Measurements from ENCODE around the gene PRM3.

PRM3 gene

GRCh38 chr16:11258553-11259492, 14.6 kb downstream of the PRM3 start:
- DNase-seq = peak; percentile 73

GRCh38 chr16:11257131-11257938, 16.1 kb downstream of the PRM3 start:
- peak; percentile 84 for DNase-seq

GRCh38 chr16:11256661-11257130, 16.7 kb downstream of the PRM3 start:
- DNase-seq = peak; percentile 81

GRCh38 chr16:11255737-11256660, 17.4 kb downstream of the PRM3 start, which contains the start of gene SOCS1:
TSS of gene SOCS1 (minus strand) at chr16:11256204. CDS start at chr16:11255478, 726 bp downstream.
- DNase-seq = peak; percentile 96

- DNase-seq = peak; percentile 86
Measured at GRCh38 chr16:11254913-11255736, 18.3 kb downstream of the PRM3 start.

- peak; percentile 69 for DNase-seq
Measured at GRCh38 chr16:11253995-11254912, 19.2 kb downstream of the PRM3 start.

GRCh38 chr16:11253009-11253994, 20.1 kb downstream of the PRM3 start:
- DNase-seq = peak; percentile 79

GRCh38 chr16:11252482-11252931, 20.9 kb downstream of the PRM3 start:
- no peak for DNase-seq

GRCh38 chr16:11251525-11252481, 21.6 kb downstream of the PRM3 start:
- peak; percentile 90 for DNase-seq

- no peak for DNase-seq
Measured at GRCh38 chr16:11250786-11251524, 22.5 kb downstream of the PRM3 start.

GRCh38 chr16:11250091-11250785, 23.2 kb downstream of the PRM3 start:
- no peak for DNase-seq

GRCh38 chr16:11249233-11250061, 24.0 kb downstream of the PRM3 start:
- DNase-seq = no peak

- no peak for DNase-seq
Measured at GRCh38 chr16:11248133-11248532, 25.3 kb downstream of the PRM3 start.

- no peak for DNase-seq
Measured at GRCh38 chr16:11245988-11246387, 27.4 kb downstream of the PRM3 start.

- DNase-seq = no peak
Measured at GRCh38 chr16:11245222-11245737, 28.1 kb downstream of the PRM3 start.

Measured in activated effector memory CD4-positive, alpha-beta T cell treated with anti-CD3 and anti-CD28 coated beads, Interleukin-2, amount 50 U/mL, for 16 hours (primary cell).